ENCODE measurements around the gene UBE2Z.

DNA sequence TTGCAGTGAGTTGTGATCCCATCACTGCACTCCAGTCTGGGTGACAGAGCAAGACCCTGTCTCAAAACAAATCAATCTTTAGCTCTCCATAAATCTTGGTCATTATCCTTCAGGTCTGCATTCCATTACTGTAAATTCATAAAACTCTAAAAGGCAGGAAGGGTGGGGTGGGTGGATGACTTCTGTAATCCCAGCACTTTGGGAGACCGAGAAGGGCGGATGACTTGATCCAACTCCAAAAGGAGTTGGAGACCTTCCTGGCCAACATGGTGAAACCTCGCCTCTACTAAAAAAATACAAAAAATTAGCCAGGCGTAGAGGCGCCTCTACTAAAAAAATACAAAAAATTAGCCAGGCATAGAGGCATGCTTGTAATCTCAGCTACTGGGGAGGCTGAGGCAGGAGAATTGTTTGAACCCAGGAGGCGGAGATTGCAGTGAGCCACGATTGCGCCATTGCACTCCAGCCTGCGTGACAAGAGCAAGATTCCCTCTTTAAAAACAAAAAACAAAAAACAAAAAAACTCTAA lies 2.2 kb upstream of the UBE2Z start:
- TF ChIP-seq ZNF324 (tag by site-specific recombination; IDR thresholded peaks at IDR 0.05), result no peak
- no peak for TF ChIP-seq KLF10 (tag by site-specific recombination; IDR thresholded peaks at IDR 0.05)

All from HEK293 (cell line).